HFFc6 (cell line): ENCODE measurements around the gene DIDO1. TPM values are rescaled to one million over a fixed set of nuclear protein-coding genes. Genes with fewer than 3 reads are reported as not detected.

Experiments
- DNase-seq: peaks from one replicate; pipeline ENCODE4 v3.0.0-alpha.2; 2018
- H3K27ac Mint-ChIP-seq: 2 replicates; pipeline ENCODE4 v1.8.0; 2020; ENCODE audit warnings: mild to moderate bottlenecking, mixed read lengths
- H3K27me3 Mint-ChIP-seq: 2 replicates; pipeline ENCODE4 v1.8.0; 2021; ENCODE audit warnings: mild to moderate bottlenecking, moderate library complexity, mixed read lengths; ENCODE audit not compliant: insufficient read depth
- H3K36me3 Mint-ChIP-seq: 2 replicates; pipeline ENCODE4 v1.8.0; 2021; ENCODE audit warnings: low read depth, mixed read lengths
- H3K4me1 Mint-ChIP-seq: 2 replicates; pipeline ENCODE4 v1.8.0; 2020; ENCODE audit warnings: low read depth, mixed read lengths
- H3K4me3 Mint-ChIP-seq: 2 replicates; pipeline ENCODE4 v1.8.0; 2020; ENCODE audit warnings: mild to moderate bottlenecking, moderate library complexity, mixed read lengths
- H3K9me3 Mint-ChIP-seq: 2 replicates; pipeline ENCODE4 v1.8.0; 2020; ENCODE audit warnings: mild to moderate bottlenecking, mixed read lengths
- total RNA-seq, 6 experiments: library from RNA; stranded (reverse); fragmentation: NEBNext Ultra II Directional; extraction: Animal tissue kit (Norgen Biotek cat#: 25700); gene quantifications; 2 replicates in 1 of 6; 3 replicates in 5 of 6; pipeline ENCODE4 v1.2.3, GENCODE V29; 2021
- TF ChIP-seq, protein P1 (sequence below): fragments of 200-600 bp; sonication (generic); IDR thresholded peaks from 2 replicates; pipeline ENCODE4 v1.5.0; 2021; ENCODE audit warnings: antibody characterized with exemption, mild to moderate bottlenecking

DIDO1 gene
- total RNA-seq, 6 experiments from 2014 or later, result 31.9 to 36.1 (median 34.8) TPM

DNA sequence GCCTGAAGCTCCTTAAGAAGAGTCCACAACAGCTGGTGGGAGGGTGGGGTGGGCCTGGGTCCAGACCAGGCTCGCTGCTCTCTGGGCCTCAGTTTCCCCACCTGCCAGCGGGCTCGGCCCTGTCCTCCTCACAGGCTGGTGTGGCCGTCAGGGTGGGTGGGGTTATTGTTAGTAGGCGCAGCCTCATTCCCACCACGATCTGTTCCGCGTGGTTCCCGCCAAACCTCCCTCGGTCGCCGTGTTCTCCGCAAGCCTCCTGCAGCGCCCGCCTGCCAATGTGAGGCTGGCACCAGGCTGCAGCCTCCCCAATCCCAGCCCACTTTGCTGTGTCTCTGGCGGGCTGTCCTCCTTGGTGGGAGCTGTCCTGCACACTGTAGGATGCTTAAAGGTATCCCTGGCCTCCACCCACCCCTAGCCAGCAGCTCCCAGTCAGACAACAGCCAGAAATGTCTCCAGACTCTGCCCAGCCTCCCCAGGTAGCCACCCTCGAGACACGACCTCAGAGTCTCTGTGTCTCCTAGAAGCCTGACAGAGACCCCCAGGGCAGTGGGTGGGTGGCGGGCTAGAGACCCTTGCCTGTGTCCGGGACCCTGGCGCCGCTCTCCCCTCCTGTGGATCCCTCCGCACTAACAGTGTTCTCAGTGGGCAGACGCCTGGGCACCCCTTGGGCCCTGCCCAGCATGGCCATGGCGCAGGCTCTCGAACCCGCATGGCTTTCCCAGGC lies 41.5 kb upstream of the DIDO1 start:
- Mint-ChIP-seq H3K27ac (no peak overlapping the region), H3K4me3 (no peak overlapping the region), H3K36me3 (no peaks in the 10 kb centered on the region), H3K9me3 (no peaks in the 10 kb centered on the region), H3K4me1 (peaks cover 8% of the 10 kb centered on the region; the same call in 1 of the 2 replicates), H3K27me3 (peaks cover 30% of the 10 kb centered on the region)
- no peak for DNase-seq
- TF ChIP-seq, protein P1, sequence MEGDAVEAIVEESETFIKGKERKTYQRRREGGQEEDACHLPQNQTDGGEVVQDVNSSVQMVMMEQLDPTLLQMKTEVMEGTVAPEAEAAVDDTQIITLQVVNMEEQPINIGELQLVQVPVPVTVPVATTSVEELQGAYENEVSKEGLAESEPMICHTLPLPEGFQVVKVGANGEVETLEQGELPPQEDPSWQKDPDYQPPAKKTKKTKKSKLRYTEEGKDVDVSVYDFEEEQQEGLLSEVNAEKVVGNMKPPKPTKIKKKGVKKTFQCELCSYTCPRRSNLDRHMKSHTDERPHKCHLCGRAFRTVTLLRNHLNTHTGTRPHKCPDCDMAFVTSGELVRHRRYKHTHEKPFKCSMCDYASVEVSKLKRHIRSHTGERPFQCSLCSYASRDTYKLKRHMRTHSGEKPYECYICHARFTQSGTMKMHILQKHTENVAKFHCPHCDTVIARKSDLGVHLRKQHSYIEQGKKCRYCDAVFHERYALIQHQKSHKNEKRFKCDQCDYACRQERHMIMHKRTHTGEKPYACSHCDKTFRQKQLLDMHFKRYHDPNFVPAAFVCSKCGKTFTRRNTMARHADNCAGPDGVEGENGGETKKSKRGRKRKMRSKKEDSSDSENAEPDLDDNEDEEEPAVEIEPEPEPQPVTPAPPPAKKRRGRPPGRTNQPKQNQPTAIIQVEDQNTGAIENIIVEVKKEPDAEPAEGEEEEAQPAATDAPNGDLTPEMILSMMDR, result no peak

- TF ChIP-seq, protein P1, result no peak
- H3K36me3 Mint-ChIP-seq, result no peaks in the 10 kb centered on the region
- peaks cover 26% of the 10 kb centered on the region for H3K27me3 Mint-ChIP-seq
- no peak overlapping the region for H3K27ac Mint-ChIP-seq
- no peaks in the 10 kb centered on the region for H3K9me3 Mint-ChIP-seq
- H3K4me3 Mint-ChIP-seq, result no peak overlapping the region
- H3K4me1 Mint-ChIP-seq, result peaks cover 4% of the 10 kb centered on the region; the same call in 1 of the 2 replicates
- DNase-seq, result no peak
These were observed 40.8 kb upstream of the DIDO1 start for GRCh38 chr20:62967149-62967501.

GRCh38 chr20:62966212-62967148 lies 40.2 kb upstream of the DIDO1 start:
- Mint-ChIP-seq H3K27me3 (peaks cover 23% of the 10 kb centered on the region), H3K4me3 (no peak overlapping the region), H3K4me1 (no peaks in the 10 kb centered on the region), H3K27ac (no peak overlapping the region), H3K36me3 (no peaks in the 10 kb centered on the region), H3K9me3 (no peaks in the 10 kb centered on the region)
- TF ChIP-seq, protein P1, result no peak
- DNase-seq, result no peak

- TF ChIP-seq, protein P1, result peak; percentile 16; the same call in 1 of the 2 replicates
- H3K36me3 Mint-ChIP-seq, result no peaks in the 10 kb centered on the region
- peaks cover 20% of the 10 kb centered on the region for H3K27me3 Mint-ChIP-seq
- H3K27ac Mint-ChIP-seq, result no peak overlapping the region
- no peak for DNase-seq
- no peaks in the 10 kb centered on the region for H3K9me3 Mint-ChIP-seq
- H3K4me3 Mint-ChIP-seq, result no peak overlapping the region
- no peaks in the 10 kb centered on the region for H3K4me1 Mint-ChIP-seq
These were observed 39.1 kb upstream of the DIDO1 start for GRCh38 chr20:62965363-62965771.

DNA sequence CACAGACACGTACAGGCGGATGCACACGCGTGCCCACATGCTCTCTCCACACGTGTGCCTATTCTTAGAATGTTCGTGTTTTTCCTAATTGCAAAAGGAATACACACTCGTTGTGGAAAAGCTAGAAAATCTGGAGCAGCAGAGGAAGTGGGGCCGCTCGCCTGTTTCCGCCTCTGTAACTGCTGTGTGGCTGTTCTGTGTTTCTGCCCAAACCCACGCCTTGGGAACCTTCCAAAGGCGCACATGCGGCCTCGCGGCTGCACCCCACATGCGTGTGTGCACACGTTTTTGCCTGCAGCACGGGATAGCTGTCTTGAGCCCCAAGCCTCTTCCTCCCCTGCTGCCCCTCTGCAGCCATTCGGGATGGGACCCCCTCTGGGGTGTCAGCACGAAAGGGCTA lies 38.4 kb upstream of the DIDO1 start:
- Mint-ChIP-seq H3K36me3 (no peaks in the 10 kb centered on the region), H3K27me3 (peaks cover 20% of the 10 kb centered on the region), H3K27ac (no peak overlapping the region), H3K4me1 (no peaks in the 10 kb centered on the region), H3K4me3 (no peak overlapping the region), H3K9me3 (no peaks in the 10 kb centered on the region)
- TF ChIP-seq, protein P1, result no peak
- DNase-seq, result no peak
